HG02981 (cell line): Measurements from ENCODE around the gene PACS1.
"Not testable (repeated sequence)": the region's sequence is repeated elsewhere in the genome, so short reads cannot be mapped to it uniquely, and the experiment has no call there.

Source experiments
- ATAC-seq: cut with Tn5 transposase; IDR thresholded peaks from one replicate; pipeline ENCODE4 v1.9.1; 2021; ENCODE audit warnings: mild to moderate bottlenecking, moderate library complexity; ENCODE audit not compliant: unreplicated experiment

The PACS1 gene

DNA sequence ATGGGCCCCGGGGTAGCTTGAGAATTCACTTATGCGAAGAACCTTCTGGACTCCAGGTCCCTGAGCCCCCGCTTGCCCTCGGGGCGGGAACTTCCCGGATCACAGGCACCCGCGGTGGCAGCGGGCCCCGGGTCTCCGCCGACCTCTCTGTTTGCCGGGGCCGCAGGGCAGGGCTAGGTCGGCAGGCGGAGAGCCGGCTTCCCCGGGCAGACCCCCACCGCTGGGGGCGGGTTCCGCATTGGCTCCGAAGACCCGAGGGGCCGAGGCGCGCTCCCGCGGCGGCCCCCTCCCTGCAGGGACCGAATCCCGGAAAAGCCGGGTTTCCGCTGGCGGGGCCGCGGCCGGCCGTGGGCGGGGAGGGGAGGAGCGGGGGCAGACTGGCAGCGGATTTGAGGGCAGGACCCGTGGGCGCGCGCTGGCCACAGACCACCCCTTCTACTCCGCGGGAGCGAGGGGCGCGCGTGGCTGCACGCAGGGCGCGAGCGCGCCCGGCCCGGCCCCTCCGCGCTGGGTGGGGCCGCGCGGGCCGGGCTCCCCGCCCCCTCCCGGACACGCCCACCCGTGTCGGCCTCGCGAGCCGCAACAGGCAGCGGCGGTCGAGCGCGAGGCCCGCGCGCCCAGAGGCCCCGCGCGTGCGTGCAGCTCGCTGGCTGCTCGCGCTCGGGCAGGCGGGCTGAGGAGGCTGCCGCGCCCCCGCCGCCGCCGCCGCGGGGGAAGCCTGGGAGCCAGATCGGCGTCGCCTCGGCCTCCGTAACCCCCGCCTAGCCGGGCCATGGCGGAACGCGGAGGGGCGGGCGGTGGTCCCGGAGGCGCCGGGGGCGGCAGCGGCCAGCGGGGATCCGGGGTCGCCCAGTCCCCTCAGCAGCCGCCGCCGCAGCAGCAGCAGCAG, at the start of gene PACS1:
PACS1 (plus strand) TSS at position 558 of the 889 bp plus-strand sequence; CDS start at position 773, 215 bp downstream.
- peak; percentile 48 for ATAC-seq

DNA sequence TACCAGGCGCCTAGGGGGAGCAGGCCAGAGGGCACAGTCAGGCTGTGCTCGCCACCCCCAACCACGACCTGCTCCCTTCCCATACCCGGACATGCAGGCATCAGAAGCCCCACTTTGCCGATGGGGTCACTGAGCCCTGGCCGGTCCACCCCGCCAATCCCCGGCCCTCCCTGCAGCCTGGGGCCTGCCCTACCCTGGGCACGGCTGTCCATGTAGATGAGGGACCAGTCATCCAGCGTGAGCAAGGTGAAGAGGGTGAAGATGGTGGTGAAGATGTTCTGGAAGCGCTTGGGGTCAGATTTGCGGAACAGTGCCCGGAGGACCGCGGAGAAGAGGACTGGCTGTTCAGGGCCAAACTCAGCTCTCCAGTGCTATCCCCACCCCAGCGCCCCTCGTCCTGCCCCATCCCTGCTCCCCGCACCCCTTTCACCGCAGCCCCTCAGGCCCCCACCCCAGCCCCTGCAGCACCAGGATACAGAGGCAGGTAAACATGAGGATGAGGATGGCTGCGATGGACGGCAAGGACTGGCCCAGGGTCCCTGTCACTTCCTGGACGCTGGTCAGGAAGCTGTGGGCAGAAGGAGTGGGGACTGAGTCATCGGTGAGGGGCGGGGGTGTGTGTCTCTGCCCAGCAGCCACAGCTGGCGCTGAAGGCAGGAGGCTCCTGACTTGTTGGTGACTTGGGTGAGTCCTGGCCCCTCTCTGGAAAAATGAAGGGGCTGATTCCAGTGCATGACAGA, 49.3 kb upstream of the PACS1 start:
- ATAC-seq, result no peak

DNA sequence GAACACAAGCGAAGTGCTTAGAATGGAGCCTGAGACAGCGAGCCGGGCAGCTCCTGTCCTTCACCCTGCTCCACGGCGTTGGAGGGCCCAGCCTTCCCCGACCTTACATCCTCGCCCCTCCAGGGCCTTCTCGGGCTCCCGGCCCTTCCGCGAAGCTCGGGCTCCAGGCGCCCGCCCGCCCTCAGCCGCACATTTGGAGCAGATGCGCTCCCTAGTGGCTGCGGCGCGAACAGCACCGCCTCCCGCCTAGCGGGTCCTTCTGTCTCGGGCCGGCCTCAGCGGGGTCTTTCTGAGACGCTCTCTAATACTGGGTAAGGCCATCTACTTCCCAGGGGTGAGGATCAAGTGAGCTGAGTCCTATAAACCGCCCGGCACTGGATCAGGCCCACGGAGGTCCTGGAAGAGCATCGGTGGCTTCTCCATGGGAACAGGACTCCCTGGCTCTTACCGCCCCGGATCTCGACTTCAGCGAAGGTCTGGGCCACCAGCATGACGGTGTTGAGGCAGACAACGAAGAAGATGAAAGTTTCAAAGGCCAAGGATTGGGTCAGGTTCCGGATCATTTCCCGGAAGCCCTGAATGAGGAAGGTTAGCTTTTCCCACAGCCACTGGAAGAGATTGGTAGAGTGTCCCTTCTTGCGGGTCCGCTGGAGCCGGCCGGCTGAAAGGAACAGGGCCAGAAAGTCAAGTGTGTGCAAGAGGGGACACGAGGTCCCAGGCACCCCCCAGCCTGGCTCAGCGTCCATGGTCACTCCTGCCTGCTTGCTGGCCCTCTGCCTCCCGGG, 47.5 kb upstream of the PACS1 start:
- no peak for ATAC-seq

DNA sequence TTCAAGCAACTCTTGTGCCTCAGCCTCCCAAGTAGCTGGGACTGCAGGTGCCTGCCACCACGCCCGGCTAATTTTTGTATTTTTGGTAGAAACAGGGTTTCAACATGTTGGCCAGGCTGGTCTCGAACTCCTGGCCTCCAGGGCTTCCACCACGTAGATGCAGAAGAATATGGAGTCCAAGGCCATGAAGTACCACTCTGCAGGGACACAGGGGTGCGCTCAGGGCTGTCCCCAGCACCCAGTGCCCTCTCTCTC, 47.0 kb upstream of the PACS1 start:
- ATAC-seq, result not testable (repeated sequence)

DNA sequence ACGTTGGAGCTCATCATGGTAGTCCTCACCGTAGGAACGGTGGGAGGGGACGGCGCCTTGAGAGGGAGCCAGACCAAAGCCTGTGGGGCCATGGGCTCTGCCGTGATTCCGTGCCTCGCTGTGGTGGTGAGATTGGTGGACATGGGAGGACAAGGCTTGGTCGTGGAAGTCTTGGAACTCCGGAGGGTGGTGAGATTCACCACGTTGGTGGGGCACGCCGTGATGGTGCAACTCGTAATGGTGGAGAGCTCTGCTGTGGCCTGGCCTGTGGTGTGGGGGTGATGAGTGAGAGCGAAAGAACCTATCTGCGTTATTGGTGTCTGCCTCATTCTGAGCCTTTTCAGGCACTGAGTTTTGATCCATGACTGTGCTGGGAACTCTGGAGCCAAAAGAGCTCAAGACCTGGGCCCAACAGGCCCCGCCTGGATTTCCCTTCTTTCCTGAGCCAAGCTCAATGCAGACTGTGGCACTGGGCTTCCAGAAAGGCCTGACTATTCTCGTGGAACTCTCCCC, 44.0 kb upstream of the PACS1 start, which contains the start of gene CATSPER1:
CATSPER1 (minus strand) TSS at position 463 of the 513 bp plus-strand sequence; CDS start at position 363, 100 bp downstream.
- ATAC-seq, result no peak

GRCh38 chr11:66032957-66033735, 36.9 kb upstream of the PACS1 start:
- ATAC-seq, result no peak

DNA sequence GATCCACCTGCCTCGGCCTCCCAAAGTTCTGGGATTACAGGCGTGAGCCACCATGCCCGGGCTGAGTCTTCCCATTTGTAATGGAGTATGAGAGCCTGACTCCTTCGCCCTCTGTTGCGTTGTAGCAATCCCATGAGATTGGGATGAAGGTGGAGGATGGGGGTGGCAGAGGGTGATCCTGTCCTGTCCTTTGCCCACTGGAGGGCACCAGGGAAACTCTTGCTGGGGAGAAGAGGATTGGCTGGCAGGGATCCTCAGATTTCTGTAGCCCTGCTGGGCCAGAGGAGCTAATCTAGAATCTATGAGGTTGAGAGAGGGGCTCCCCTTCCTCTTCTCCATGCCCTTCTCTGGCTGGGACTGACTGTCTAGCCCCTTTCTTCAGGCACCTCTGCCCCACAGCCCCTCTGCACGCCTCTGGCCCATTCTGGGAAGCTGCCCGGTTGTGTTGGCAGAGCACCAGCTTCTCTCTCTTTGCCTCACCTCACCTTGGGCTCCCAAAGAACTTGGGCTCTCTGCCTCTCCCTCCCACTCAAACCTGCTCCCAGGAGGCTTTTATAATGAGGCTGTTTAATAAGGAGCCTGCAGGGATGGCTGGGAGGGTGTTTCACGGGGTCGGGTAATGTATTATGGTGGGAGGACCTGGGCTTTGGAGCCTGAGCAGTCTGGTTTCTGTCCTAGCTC, 34.3 kb upstream of the PACS1 start:
- ATAC-seq, result no peak

- ATAC-seq, result no peak
These were observed 33.8 kb upstream of the PACS1 start for GRCh38 chr11:66036334-66036710.

DNA sequence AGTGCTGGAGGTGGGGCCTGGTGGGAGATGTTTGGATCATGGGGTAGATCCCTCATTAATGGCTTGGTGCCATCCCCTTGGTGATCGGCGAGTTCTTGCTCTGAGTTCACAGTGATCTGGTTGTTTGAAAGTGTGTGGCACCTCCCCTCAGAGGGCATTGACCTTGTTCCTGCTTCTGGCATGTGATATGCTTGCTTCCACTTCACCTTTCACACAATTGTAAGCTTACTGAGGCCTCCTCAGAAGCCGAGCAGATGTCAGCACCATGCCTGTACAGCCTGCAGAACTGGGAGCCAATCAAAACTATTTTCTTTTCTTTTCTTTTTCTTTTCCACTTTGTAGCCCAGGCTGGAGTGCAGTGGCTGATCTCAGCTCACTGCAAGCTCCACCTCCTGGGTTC, 32.7 kb upstream of the PACS1 start:
- no peak for ATAC-seq

DNA sequence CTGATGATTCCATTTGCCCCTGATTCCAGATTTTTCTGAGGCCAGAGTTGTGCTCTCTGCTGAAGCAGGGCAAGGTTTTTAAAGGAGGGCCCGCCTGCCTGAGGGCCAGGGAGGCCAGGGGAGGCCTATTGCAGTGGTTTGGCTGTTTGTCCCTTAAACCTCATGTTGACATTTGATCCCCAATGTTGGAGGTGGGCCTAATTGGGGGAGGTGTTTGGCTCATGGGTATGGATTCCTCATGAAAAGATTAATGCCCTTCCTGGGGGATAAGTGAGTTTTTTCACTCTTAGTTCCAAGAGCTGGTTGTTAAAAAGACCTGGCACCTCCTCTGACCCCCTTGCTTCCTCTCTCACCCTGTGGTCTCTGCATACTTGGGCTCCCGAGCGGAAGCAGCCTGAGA, 30.3 kb upstream of the PACS1 start:
- ATAC-seq, result no peak

- ATAC-seq, result no peak
These were observed 27.7 kb upstream of the PACS1 start for GRCh38 chr11:66042227-66042995.

DNA sequence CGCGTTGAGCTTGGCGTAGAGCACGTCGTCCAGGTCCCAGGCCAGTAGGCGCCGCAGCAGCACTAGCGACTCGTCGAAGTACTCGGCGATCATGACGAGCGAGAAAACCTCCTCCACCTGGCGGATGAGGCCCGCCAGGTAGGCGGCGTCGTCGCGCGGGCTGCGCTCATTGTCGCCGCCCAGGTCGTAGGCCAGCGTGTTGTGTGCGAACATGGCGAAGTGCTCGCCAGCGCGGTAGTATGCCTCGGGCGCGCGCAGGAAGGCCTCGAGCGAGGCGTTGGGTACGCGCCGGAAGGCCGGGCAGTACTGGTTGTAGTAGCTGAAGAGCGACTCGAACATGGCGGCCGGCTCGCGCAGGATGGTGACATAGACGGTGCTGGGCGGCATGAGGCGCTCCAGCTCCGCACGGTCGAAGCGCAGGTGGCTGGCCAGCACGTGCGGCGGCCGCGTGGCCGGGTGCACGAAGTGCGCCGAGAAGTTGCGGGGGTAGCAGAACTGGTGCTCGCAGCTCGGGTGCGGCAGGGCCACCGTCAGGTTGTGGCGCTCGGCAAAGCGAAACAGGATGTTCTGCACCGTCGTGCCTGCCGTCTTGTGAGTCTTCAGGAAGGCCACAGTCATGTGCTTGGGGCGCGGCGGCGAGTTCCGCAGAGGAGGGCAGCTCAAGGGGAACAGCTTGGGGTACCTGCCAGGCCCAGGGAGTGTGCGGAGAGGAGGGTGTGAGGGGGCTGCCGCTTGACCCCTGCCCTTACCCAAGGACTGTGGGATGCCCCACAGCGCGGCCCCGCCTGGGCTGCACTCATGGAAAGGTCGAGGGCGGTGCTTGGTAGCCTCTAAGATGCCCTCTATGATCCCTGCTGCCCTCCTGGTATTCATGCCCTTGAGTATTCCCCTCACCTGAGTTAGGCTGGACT, 26.8 kb upstream of the PACS1 start:
- ATAC-seq, result no peak

GRCh38 chr11:66044757-66045156, 25.3 kb upstream of the PACS1 start:
- ATAC-seq, result no peak

- ATAC-seq, result peak; percentile 55
These were observed 24.9 kb upstream of the PACS1 start for GRCh38 chr11:66045177-66045639.

DNA sequence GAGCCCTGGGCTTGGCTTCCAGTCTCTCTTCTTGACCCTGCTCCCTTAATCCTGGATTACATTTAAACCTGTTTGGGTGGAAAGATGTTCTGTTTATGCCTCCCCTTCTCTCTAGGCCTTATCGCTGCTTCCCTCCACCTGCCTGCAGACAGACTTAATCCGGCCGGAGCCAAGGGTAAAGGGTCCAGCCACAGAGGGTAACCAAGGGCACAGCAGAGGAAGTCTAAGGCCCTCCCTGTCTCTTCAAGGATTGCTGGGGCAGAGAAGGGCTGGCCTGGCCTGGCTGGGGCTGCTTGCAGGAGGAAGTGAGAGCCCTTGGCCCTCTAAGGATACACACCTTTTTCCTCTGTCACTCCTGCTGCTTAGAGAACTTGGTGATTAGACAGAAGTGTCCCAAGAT, 23.2 kb upstream of the PACS1 start:
- no peak for ATAC-seq

DNA sequence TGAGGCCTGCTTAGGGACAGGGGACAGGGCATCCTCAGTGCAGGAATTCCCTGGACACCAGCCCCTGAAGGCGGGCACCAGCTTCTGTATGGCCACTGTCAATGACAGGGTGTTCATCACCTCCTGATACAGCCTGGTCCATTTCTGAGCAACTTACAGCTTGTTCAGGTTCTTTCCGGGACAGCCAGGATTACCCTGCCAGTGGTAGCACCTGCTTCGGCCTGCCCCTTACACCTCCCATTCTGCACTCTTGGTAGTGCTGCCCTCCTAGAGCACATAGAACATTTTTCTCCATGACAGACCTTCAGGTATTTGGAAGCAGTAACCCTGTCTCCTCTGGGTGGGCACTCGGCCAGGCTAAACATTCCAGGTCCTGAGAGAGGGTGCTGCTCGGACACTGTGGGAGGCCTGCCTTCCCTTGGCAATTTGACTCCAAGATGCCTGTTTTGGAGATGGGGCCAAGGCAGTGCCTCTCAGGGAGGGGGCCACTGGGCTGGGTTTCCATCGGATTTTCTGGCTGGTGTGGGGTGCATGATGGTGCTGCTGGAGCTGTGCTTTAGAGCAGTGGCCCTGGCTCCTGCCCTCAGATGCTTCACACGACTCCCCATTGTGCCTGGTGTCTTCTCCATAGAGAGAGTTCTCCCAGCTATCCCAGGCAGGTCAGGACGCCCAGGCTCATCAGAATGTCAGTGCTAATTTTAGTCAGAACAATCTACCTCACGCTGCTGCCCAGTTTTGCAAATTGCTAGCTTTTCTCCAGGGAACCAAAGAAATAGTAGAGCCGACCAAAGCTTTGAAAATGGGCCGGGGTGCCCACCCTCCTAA, 22.3 kb upstream of the PACS1 start:
- no peak for ATAC-seq
